ENCODE data around the gene DAPK2.

DNA sequence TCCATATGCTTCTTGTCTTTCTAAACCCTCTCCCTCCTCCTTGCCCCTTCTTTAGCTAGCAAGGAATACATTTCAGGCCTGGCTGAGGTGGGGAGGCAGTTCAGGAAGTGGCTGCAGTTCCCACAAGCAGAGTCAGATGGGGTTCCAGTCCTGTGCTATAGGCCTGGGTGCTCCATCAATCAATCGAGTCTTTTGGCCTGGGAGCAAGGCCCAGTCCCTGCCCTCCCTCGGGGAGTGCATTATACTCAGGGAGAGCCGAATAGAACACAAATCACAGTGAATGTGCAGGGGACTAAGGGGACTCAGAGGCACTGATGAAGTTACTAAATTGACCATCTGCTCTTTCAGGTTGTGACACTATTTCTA is 154.5 kb downstream of the DAPK2 start:
- TF ChIP-seq FOXM1 (IDR thresholded peaks at IDR 0.05; ENCODE audit: borderline replicate concordance) (no peak), FOXK2 (IDR thresholded peaks at IDR 0.05) (no peak), L3MBTL2 (conservative IDR thresholded peaks at IDR 0.05) (no peak), LEF1 (IDR thresholded peaks at IDR 0.05; ENCODE audit: borderline replicate concordance) (no peak), SUZ12 (IDR thresholded peaks at IDR 0.05) (no peak), FOXA1 (IDR thresholded peaks at IDR 0.05) (no peak), SP1 (IDR thresholded peaks at IDR 0.05) (no peak)
- TF ChIP-seq, protein P1, sequence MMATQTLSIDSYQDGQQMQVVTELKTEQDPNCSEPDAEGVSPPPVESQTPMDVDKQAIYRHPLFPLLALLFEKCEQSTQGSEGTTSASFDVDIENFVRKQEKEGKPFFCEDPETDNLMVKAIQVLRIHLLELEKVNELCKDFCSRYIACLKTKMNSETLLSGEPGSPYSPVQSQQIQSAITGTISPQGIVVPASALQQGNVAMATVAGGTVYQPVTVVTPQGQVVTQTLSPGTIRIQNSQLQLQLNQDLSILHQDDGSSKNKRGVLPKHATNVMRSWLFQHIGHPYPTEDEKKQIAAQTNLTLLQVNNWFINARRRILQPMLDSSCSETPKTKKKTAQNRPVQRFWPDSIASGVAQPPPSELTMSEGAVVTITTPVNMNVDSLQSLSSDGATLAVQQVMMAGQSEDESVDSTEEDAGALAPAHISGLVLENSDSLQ (IDR thresholded peaks at IDR 0.05), result no peak

Measured in HEK293T (cell line).